LNCAP (cell line): ENCODE results near the gene PRSS23.
A peak's percentile ranks its signal among the peaks of the same experiment; 100 is the strongest.

ENCODE experiments used
- CTCF ChIP-seq: fragments of 450-650 bp; IDR thresholded peaks from 2 replicates; pipeline ENCODE4 v1.5.1; 2017; ENCODE audit warnings: mild to moderate bottlenecking

PRSS23 gene

GRCh38 chr11:86816251-86816726, 15.9 kb downstream of the PRSS23 start:
- no peak for TF ChIP-seq CTCF

GRCh38 chr11:86818462-86819192, 18.3 kb downstream of the PRSS23 start:
- TF ChIP-seq CTCF: peak; percentile 66

- no peak for TF ChIP-seq CTCF
Measured at GRCh38 chr11:86848132-86848531, 47.8 kb downstream of the PRSS23 start.

GRCh38 chr11:86849679-86850078, 49.3 kb downstream of the PRSS23 start:
- no peak for TF ChIP-seq CTCF
